ENCODE measurements around the gene CTDP1.

DNA sequence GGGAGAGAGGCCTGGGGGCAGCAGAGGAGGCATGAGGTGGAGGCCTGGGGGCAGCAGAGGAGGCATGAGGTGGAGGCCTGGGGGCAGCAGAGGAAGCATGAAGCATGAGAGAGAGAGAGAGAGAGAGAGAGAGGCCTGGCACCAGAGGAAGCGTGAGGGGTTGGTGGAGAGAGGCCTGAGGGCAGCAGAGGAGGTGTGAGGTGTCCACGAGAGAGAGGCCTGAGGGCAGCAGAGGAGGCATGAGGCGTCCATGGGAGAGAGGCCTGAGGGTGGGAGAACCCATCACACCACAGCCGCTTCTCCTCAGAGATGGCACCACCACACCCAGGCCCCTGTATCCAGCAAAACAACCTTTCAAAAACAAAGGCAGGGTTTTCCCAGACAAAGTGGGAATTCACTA is 62.5 kb downstream of the CTDP1 start:
- TF ChIP-seq, protein P1, sequence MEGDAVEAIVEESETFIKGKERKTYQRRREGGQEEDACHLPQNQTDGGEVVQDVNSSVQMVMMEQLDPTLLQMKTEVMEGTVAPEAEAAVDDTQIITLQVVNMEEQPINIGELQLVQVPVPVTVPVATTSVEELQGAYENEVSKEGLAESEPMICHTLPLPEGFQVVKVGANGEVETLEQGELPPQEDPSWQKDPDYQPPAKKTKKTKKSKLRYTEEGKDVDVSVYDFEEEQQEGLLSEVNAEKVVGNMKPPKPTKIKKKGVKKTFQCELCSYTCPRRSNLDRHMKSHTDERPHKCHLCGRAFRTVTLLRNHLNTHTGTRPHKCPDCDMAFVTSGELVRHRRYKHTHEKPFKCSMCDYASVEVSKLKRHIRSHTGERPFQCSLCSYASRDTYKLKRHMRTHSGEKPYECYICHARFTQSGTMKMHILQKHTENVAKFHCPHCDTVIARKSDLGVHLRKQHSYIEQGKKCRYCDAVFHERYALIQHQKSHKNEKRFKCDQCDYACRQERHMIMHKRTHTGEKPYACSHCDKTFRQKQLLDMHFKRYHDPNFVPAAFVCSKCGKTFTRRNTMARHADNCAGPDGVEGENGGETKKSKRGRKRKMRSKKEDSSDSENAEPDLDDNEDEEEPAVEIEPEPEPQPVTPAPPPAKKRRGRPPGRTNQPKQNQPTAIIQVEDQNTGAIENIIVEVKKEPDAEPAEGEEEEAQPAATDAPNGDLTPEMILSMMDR (IDR thresholded peaks at IDR 0.05; ENCODE audit: low read length) = no peak
- no peak for TF ChIP-seq EZH2phosphoT487 (IDR thresholded peaks at IDR 0.05; ENCODE audit: low read length)

Data from MM.1S (cell line).